Liver (tissue), 2 donors: Measurements from ENCODE around the gene DNM3.

ENCODE experiments used
- JUND ChIP-seq, 2 donors: IDR thresholded peaks; 2 replicates each; pipeline ENCODE4 v1.6.1; 2016; ENCODE audit warnings: antibody characterized with exemption in 2 of 2
- SP1 ChIP-seq: IDR thresholded peaks from 2 replicates; pipeline ENCODE4 v1.6.1; 2018; ENCODE audit warnings: antibody characterized with exemption, mild to moderate bottlenecking
- TAF1 ChIP-seq: conservative IDR thresholded peaks from 2 replicates; pipeline ENCODE4 v1.6.1; 2016; ENCODE audit warnings: antibody characterized with exemption, mild to moderate bottlenecking
- donor health status: healthy.

GRCh38 chr1:172453153-172453545 lies 611.9 kb downstream of the DNM3 start:
- TF ChIP-seq SP1 (no peak), JUND (IDR thresholded peaks at IDR 0.05) (no peak), TAF1 (no peak)
